A172 (cell line): Measurements from ENCODE around the gene CDC37L1. TPM values are rescaled to one million over a fixed set of nuclear protein-coding genes. Genes with fewer than 3 reads are reported as not detected.

ENCODE experiments used
- DNase-seq: peaks from one replicate; pipeline ENCODE4 v3.0.0-alpha.2; 2015; ENCODE audit warnings: low spot score
- total RNA-seq: library from RNA; depleted of rRNA; stranded (reverse); fragments of >200 nt; shearing (Covaris generic); gene quantifications from 2 replicates; pipeline ENCODE4 v1.2.3, GENCODE V29; 2014

The CDC37L1 gene
- total RNA-seq, 1 experiment from 2014 or later = 27.6 TPM

DNA sequence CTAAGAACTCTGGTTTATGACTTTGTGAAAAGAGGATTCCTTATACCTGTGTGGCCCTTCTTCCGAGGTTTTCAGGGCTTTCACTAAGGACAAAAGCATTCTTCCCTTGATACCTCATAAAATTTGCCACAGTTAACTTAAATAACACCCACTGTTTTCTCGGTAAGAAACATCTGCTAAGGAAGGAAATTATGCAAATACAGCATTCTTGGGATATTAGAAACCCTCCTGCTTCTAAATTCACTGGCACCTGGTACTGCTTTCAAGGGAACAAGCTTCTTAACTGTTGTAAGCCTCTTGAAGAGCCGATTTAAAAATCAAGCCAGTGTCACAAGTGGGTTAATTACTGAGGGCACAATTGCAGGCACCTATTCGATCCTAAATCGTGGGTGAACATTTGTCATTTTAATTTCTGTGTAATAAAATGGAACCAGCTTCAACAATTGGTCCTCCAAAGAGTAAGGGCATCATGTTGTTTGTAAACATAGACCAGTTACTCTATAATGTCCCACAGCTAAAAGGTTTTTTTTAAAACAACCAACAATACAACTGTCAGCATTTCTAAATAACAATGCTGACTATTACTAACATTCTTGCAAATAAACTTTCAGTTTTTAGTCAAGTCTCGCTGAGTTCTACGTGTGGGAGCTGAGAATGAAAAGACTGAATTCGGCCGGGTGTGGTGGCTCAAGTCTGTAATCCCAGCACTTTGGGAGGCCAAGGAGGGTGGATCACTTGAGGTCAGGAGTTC lies 35.1 kb downstream of the CDC37L1 start:
- no peak for DNase-seq

DNA sequence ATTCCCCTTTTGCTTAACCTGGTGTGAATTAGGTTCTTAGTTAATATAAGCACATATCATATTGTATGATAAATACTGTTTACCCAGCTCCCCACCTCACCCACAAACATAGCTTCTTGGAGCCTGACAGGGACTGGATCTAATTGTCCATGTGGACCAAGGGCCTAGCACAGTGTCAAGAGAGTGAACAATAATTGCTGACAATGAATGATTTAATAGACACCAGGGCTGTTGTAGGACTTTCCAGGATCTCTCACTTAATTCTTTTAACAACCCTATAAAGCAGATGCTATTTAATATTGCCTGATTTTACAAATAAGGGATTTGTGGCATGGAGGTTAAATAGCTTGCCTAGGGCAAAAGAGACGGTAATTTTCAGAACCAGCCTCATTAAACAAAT lies 36.8 kb downstream of the CDC37L1 start:
- DNase-seq = no peak

DNA sequence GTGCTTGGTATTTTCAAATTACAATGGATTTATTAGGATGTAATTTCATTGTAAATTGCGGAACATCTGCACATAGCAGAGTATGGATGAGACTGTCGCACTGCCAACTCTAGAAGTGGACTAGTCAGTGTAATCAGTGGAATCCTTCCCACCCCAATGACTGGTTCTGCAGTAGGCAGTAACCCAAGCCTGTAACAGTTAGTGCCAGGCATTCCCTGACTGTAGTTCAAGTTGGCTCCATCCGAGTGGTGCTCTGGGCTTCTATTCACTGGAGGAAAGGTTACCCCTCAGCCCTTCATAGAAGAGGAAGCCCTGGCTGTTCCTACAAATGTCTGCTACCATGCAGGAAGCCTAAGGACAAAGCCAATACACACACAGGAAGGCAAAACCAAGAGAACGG lies 38.4 kb downstream of the CDC37L1 start:
- no peak for DNase-seq

DNA sequence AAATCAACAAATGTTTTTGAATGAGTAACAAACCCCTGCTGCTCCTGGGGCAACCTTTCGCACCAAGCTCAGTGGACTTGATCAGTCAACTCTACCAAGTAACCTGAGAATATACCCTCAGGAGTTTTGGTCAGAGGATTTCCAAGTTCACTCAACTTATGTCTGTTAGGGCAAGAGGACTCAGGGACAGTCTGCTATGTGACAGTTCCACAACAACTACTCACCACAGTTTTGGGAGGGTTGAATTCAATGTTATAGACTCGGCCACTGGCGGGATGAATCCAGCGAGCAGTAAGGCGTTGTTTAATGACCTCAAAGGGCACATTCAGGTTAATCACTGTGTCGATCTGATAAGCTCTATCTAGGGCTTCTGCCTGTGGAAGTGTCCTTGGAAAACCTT lies 39.5 kb downstream of the CDC37L1 start:
- DNase-seq = no peak

DNA sequence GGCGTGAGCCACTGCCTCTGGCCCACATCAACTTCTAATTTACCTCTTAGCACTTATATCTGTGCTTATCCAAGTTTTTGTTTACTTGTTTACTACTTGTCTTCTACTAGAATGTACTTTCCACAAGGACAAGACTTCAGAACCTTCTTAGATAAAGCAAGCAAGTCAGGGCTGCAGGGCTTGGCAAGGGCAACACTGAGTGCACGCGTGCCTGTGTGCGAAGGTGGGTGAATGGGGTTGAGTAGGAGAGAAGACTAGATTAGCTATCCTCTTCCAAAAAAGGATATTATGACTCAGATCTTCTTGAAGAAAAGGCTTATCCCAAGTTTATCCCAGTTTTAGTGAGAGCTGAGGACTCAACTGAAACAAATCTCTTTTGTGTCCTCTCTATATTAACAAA lies 42.4 kb downstream of the CDC37L1 start:
- no peak for DNase-seq

DNA sequence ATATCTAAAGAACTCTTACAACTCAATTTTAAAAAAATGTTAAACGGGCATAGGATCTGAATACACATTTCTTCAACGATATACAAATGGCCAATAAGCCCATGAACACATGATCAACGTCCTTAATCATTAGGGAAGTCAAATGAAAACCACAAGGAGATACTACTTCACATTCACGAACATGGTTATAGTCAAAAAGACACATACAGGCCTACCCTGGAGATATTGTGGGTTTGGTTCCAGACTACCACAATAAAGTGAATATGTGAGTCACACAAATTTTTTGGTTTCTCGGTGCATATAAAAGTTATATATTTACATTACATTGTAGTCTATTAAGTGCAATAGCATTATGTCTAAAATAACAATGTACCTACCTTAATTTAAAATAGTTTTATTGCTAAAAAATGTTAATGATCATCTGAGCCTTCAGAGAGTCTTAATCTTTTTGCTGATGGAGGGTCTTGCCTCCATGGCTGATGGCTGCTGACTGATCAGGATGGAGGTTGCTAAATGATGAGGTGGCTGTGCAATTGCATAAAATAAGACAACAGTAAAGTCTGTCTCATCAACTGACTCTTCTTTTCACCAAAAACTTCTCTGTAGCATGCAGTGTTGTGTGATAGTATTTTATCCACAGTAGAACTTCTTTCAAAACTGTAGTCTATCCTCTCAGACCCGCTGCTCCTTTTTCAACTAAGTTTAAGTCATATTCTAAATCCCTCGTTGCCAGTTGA lies 46.5 kb downstream of the CDC37L1 start:
- DNase-seq = no peak

DNA sequence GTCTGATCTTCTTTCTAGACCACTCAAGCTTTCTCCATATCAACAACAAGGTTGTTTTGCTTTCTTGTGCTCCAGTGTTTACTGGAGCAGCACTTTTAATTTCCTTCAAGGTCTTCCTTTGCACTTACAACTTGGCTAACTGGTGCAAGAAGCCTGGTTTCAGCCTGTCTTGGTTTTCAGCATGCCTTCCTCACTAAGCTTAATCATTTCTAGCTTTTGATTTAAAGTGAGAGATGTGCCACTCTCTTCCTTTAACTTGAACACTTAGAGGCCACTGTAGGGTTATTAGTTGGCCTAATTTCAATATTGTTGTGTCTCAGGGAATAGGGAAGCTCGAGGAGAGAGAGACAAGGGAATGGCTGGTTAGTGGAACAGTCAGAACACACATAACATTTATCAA lies 48.2 kb downstream of the CDC37L1 start:
- DNase-seq = no peak

DNA sequence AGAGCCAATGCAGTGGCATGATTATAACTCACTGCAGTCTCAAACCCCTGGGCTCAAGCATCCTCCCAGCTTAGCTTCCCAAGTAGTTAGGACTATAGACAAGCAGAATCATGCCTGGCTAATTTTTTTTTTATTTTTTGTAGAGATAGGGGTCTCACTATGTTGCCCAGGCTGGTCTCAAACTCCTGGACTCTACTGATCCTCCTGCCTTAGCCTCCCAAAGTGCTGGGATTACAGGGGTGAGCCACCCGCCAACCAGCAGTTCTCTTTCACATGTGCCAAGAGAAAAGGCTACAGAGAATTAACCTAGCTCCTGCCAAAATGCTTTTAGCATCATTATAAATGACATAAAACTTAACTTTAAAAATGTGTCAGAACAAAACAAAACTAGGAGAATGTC lies 53.5 kb downstream of the CDC37L1 start:
- no peak for DNase-seq

DNA sequence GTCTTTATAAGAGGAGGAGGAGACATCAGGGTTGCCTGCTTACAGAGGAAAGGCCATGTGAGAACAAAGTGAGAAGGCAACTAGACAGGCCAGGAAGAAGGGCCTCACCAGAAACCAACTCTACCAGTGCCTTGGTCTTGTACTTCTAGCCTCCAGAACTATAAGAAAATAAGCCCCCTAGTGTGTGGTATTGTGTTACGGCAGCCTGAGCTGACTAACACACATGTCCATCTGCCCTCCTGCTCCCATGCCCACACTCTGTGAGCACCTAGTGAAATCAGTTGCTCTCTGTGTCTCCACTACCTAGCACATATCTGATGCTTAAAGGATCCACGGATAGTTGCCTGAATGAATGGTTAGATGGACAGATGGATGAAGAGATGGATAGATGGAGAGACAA lies 54.8 kb downstream of the CDC37L1 start:
- no peak for DNase-seq

DNA sequence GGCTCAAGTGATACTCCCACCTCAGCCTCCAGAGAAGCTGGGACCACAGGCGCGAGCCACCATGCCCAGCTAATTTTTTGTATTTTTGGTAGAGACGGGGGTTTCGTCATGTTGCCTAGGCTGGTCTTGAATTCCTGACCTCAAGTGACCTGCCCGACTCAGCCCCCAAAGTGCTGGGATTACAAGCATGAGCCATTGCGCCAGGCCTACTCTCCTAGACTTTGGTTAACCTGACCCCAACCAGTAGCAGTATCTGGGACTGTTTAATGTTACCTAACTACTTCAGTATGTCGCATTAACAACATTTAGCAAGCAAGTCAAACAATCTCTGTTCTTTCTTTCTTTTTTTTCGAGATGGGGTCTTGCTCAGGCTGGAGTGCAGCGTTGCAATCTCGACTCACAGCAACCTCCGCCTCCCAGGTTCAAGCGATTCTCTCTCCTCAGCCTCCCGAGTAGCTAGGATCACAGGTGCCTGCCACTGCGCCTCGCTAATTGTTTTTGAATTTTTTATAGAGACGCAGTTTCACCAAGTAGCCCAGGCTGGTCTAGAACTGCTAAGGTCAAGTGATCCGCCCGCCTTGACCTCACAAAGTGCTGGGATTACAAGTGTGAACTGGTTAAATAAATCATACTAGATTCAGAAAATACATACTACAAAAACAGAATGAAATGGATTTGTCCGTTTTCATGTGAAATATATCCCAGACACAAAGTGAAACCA lies 59.7 kb downstream of the CDC37L1 start:
- DNase-seq = no peak

DNA sequence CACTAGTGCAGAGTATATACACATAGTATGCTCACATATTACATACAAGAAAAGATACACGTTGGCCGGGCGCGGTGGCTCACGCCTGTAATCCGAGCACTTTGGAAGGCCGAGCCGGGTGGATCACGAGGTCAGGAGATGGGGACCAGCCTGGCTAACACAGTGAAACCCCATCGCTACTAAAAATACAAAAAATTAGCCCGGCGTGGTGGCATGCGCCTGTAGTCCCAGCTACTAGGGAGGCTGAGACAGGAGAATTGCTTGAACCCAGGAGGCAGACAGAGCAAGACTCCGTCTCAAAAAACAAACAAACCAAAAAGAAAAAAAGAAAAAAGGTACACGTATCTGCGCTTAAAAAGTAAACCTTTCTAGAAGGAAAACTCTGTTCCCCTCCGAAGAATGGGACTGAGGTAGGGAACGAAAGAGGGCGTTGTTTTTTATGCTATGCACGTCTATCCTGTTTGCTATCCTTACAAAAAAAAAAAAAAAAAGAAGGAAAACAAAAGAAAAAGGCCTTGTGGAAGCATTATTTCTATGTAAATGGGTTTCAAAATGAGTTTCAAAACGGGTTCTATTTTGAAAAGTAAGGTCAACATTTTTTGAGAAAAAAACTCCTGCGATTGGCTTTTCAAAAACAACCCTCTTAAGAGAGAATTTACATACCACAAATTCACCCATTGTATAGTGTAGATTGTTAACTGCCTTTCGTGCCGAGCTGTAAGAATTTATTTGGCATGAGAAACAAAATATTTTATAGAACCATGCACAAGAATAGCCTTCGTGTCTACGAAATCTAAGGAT lies 60.4 kb downstream of the CDC37L1 start:
- DNase-seq = no peak

DNA sequence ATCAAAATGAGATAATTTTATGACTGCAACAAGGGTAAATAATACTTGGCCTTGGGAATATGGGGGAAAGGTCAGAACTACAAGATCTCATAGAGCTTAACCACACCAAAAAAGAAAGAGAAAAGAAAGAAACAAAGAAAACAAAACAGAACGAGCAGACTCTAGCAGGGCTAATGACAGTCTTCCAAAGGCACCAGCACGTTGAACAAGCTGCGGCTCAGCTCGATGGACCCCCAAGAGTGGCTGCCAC lies 60.9 kb downstream of the CDC37L1 start:
- DNase-seq = no peak

DNA sequence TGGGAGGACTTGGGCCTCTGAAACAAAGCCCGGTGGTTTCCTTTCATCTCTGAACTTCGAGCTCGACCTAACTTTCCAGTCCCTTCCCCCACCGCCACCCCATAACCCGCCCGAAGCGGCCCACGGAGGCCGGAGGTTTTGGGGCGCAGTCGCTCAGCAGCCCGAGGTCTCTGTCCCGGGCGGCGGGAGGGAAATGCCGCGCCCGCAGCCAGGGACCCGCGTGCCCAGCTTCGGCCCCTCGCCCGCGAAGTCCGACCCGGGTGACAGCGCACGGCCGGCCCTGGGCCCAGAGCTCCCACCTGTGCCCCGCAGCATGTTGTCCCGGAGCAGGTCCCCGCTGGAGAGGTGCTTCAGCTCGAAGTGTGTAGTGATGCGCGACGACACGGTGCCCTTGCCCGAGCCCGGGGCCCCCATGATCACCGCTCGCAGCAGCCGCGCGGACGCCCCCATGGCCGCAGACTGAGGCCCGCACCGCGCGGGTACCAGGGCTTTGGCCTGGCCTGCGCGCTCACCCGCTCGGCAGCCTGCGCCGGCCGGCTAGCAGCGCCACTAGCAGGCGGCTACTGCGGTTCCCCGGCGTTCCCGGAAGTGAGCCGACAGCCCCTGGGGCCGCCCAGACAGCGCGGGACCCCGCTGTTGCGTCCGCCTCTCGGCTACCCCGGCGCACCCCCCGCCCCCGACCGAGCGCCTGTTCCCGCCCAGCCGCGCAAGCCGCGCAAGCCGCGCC lies 61.4 kb downstream of the CDC37L1 start, which contains the start of gene AK3:
Gene AK3, minus strand, starts transcription at position 565 of the 727 bp plus-strand sequence. Its CDS starts 115 bp downstream, at position 450.
- peak; percentile 57 for DNase-seq

DNA sequence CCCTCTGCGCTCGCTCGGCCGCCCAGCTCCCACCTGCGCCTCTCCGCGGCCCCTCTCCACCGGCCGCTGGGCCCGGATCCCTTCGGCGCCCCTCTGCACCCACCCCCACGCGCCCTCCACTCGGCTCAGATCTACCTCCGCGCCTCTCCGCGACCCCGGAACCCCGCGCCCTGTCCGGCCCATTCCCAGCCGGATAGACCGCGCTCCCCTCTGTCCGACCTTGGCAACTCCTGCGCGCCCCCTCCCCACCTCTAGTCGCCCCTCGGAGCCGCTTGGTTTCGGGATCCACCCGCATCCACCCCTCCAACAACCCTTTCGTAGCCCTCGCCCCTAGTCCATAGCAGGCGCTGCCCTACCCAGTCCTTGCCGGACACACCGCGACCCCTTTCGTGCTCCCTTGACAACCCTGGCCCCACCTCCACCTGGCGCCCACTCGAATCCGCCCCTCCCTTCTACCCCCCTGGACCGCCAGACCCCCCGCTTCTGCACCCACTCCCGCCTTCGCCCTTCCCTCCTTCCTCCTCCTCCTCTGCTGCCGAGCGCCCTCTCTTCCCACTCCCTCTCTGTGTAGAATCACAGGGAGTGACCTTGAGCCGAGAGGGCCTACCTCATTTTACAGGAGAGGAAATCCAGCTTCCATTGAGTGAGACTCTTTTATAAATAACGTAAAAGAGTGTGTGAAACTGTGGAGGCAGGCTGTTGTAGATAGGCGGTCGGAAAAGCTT lies 62.2 kb downstream of the CDC37L1 start:
- no peak for DNase-seq

DNA sequence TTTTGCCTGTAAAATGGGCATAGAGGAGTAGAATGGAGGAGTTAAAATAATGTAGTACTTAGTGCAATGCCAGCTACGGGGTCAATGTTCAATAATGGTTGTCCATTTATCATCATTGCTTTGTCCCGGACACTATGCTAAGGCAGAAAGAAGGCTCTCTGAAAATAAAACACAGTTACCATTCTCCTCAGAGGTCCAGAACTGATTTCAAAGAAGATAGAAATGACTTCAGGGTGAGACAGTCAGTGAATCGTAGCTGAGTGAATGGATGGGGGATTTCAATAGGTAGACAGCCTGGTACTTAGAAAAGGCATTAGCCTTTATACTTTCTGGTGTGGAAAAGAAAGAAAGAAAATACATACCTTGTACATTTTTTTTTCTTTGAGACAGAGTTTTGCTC lies 62.9 kb downstream of the CDC37L1 start:
- no peak for DNase-seq

DNA sequence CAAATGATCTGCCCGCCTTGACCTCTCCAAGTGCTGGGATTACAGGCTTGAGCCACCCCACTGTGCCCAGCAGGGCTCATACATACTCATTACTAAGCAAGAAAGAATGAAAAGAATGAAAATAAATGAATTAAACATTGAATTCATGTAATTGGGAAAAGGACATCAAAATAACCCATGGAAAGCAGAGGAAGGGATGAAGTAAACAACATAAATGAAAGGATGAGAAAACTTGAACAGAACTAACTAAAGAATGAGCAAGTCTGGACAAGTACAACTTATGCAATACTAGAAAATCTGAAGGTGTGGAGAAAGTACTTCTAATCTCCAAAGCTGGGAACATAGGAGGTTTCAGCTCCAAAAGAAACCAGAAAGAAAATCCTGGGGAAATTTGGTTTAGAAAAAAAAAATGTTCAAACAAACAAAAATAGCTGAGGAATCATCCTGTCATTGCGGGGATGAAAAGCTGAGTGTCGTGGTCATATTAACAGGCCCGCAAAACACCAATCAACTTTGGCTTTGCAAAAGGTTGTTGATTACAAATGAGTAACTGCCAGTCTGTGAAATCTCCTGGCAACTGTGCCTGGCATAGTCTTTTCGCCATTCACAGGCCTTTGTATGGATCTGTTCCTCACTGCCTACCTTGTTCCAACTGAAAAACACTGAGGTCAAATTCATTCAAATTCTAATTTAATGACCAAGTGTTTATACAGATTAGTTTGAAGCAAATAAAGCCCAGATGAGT lies 63.9 kb downstream of the CDC37L1 start:
- DNase-seq = no peak

DNA sequence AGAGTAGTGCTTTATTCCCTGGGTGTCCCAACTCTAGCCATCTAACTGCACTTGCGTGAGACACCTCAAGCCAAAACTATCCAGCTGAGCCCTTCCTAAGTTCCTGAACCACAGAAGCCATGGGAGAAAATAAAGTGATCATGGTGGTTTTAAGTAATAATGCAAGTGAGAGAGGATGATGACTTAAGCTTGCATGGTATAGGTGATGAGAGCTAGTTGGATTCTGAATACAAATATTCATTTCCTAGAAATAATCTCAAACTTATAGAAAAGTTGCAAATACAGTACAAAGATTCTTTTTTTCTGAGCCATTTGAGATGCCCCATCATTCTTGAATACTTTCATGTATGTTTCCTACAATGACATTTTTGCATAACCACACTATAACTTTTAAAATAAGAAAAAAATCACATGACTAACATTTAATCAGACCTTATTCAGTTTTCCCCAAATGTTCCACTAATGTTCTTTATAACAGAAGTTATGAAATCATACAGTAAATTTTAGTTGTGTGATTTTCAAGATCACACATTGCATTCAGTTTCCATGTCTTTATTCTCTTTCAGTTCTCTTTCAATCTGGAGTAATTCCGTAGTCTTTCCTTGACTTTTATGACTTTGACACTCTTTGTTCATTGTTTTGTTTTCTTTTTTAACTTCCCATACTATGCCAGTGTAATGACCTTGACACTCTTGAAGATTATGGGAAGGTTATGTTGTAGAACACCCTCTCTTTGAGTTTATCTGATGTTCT lies 67.1 kb downstream of the CDC37L1 start:
- no peak for DNase-seq

DNA sequence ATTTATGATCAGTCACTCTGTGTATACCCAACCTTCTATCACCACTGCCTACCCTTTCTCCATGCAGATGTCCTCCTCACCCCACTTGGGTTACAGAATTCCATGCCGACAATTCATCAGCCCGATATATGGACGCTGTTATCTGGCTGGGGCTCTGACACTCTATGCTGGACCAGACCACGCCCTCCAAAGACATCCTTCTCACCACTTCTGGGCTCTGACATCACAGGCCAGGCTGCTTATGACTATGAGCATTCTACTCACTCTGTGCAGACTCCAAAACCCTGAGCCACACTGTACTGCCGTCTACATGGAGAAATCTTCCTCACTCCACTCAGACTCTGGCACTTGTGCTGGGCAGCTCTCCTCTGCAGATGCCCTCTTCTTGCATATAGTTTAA lies 69.2 kb downstream of the CDC37L1 start:
- DNase-seq = no peak

DNA sequence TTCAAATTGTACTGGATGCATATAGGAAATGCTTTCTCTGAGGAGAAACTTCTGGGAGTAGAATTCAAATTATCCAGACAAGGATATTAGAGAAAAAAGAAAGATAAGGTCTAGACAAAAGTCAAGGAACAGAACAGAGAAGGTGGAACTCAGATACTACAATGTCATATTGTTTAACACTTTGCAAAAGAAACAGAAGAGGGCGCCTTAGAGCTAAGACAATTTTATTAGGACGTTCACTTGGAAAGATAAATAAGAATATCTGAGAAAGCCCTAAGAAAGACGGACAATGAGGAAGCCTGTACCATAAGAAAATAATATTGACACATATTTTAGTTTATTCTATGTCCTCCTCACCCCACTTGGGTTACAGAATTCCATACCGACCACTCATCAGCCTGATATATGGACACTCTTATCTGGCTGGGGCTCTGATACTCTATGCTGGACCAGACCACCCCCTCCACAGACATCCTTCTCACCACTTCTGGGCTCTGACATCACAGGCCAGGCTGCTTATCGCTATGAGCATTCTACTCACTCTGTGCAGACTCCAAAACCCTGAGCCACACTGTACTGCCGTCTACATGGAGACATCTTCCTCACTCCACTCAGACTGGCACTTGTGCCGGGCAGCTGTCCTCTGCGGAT lies 70.8 kb downstream of the CDC37L1 start:
- peak; percentile 28 for DNase-seq
